SK-N-SH (cell line): Measurements from ENCODE around the gene PRKACA.

Experiments
- CHD2 ChIP-seq: fragments of 150-350 bp; IDR thresholded peaks from 2 replicates; pipeline ENCODE4 v1.6.1; 2018; ENCODE audit warnings: low read length; ENCODE audit not compliant: partially characterized antibody
- EP300 ChIP-seq, 2 experiments: IDR thresholded peaks; 2 replicates each; pipeline versions ENCODE4 v1.4.0 to v1.6.1; 2012; ENCODE audit warnings: borderline replicate concordance in 1 of 2, low read depth in 1 of 2, low read length in 1 of 2
- FOXM1 ChIP-seq: IDR thresholded peaks from 2 replicates; pipeline ENCODE4 v1.4.0; 2012; ENCODE audit warnings: low read depth, mild to moderate bottlenecking
- POLR2AphosphoS5 ChIP-seq: IDR thresholded peaks from 2 replicates; pipeline ENCODE4 v1.6.1; 2012; ENCODE audit warnings: low read depth, low read length
- RCOR1 ChIP-seq: fragments of 150-350 bp; IDR thresholded peaks from 2 replicates; pipeline ENCODE4 v1.6.1; 2017; ENCODE audit warnings: antibody characterized with exemption, low read length
- ZBTB33 ChIP-seq: IDR thresholded peaks from 2 replicates; pipeline ENCODE4 v1.4.0; 2012; ENCODE audit warnings: low read depth, borderline replicate concordance
- TF ChIP-seq, protein P1 (sequence below): fragments of 200-600 bp; sonication (generic); IDR thresholded peaks from 2 replicates; pipeline ENCODE4 v1.6.1; 2017; ENCODE audit warnings: antibody characterized with exemption, mild to moderate bottlenecking, moderate library complexity
- TF ChIP-seq, protein P2 (sequence below): IDR thresholded peaks from 2 replicates; pipeline ENCODE4 v1.4.0; 2012; ENCODE audit warnings: low read depth

GRCh38 chr19:14145381-14145780 lies 27.8 kb upstream of the PRKACA start:
- no peak for TF ChIP-seq EP300 (IDR thresholded peaks at IDR 0.05; ENCODE audit: borderline replicate concordance in 1 of 2, low read depth in 1 of 2, low read length in 1 of 2)
- TF ChIP-seq, protein P1, sequence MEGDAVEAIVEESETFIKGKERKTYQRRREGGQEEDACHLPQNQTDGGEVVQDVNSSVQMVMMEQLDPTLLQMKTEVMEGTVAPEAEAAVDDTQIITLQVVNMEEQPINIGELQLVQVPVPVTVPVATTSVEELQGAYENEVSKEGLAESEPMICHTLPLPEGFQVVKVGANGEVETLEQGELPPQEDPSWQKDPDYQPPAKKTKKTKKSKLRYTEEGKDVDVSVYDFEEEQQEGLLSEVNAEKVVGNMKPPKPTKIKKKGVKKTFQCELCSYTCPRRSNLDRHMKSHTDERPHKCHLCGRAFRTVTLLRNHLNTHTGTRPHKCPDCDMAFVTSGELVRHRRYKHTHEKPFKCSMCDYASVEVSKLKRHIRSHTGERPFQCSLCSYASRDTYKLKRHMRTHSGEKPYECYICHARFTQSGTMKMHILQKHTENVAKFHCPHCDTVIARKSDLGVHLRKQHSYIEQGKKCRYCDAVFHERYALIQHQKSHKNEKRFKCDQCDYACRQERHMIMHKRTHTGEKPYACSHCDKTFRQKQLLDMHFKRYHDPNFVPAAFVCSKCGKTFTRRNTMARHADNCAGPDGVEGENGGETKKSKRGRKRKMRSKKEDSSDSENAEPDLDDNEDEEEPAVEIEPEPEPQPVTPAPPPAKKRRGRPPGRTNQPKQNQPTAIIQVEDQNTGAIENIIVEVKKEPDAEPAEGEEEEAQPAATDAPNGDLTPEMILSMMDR, result no peak
- no peak for TF ChIP-seq RCOR1
- TF ChIP-seq, protein P2, sequence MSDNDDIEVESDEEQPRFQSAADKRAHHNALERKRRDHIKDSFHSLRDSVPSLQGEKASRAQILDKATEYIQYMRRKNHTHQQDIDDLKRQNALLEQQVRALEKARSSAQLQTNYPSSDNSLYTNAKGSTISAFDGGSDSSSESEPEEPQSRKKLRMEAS, result no peak
- no peak for TF ChIP-seq FOXM1
- TF ChIP-seq CHD2, result no peak
- TF ChIP-seq ZBTB33, result no peak
- no peak for TF ChIP-seq POLR2AphosphoS5
